LNCaP clone FGC (cell line): ENCODE data around the gene NAV3.

Source experiments
- DNase-seq: peaks from one replicate; pipeline ENCODE4 v3.0.0-alpha.2; 2011; ENCODE audit warnings: low read depth
- H3K4me3 ChIP-seq: 2 replicates; pipeline ENCODE4 v1.5.1; 2011; ENCODE audit warnings: mild to moderate bottlenecking, low read depth, low read length, control low read depth
- CTCF ChIP-seq: IDR thresholded peaks from 2 replicates; pipeline ENCODE4 v1.5.1; 2012; ENCODE audit warnings: mild to moderate bottlenecking; ENCODE audit not compliant: control insufficient read depth, insufficient read depth; ENCODE audit errors: extremely low read depth

NAV3 gene

GRCh38 chr12:77996670-77997069 lies 166.0 kb downstream of the NAV3 start:
- H3K4me3 ChIP-seq: no peak overlapping the region
- DNase-seq: no peak
- TF ChIP-seq CTCF: peak; percentile 30

- no peak overlapping the region for H3K4me3 ChIP-seq
- no peak for TF ChIP-seq CTCF
- peak; percentile 84 for DNase-seq
These were observed 167.6 kb downstream of the NAV3 start for GRCh38 chr12:77998236-77998786.

- no peak for TF ChIP-seq CTCF
- H3K4me3 ChIP-seq: no peak overlapping the region
- no peak for DNase-seq
These were observed 168.5 kb downstream of the NAV3 start for GRCh38 chr12:77999074-77999715.

- H3K4me3 ChIP-seq: no peak overlapping the region
- peak; percentile 62 for TF ChIP-seq CTCF
- peak; percentile 63 for DNase-seq
These were observed 172.2 kb downstream of the NAV3 start for GRCh38 chr12:78002878-78003277.

- H3K4me3 ChIP-seq: no peak overlapping the region
- TF ChIP-seq CTCF: no peak
- DNase-seq: no peak
These were observed 173.8 kb downstream of the NAV3 start for GRCh38 chr12:78004249-78005093.

- H3K4me3 ChIP-seq: no peak overlapping the region
- DNase-seq: no peak
- TF ChIP-seq CTCF: no peak
These were observed 174.4 kb downstream of the NAV3 start for GRCh38 chr12:78005094-78005492.
